ENCODE measurements around the gene TMEM69.
"Not testable (repeated sequence)": the region's sequence is repeated elsewhere in the genome, so short reads cannot be mapped to it uniquely, and the experiment has no call there.

The TMEM69 gene

GRCh38 chr1:45722809-45723208 lies 34.8 kb downstream of the TMEM69 start:
- no peaks in the 10 kb centered on the region for H3K27me3 ChIP-seq (ENCODE audit: insufficient read depth, low read length)
- no peaks in the 10 kb centered on the region for H4K20me1 ChIP-seq (ENCODE audit: insufficient read depth, low read length)
- no peaks in the 10 kb centered on the region for H3K36me3 ChIP-seq (ENCODE audit: insufficient read depth, low read length)
- no peak overlapping the region for H2AFZ ChIP-seq (ENCODE audit: low read length)
- H3F3A ChIP-seq (ENCODE audit: insufficient read depth, low read length): no peaks in the 10 kb centered on the region
- H3K9me3 ChIP-seq (ENCODE audit: low read length): no peaks in the 10 kb centered on the region
- no peak overlapping the region for H3K4me2 ChIP-seq (ENCODE audit: low read length)
- no peak overlapping the region for H3K27ac ChIP-seq (ENCODE audit: low read depth, low read length, poor library complexity, severe bottlenecking)
- H3K4me1 ChIP-seq (ENCODE audit: insufficient read depth, low read length, severe bottlenecking): no peaks in the 10 kb centered on the region
- H3K9me2 ChIP-seq (ENCODE audit: low read depth, low read length): no peaks in the 10 kb centered on the region
- no peaks in the 10 kb centered on the region for H3K79me2 ChIP-seq (ENCODE audit: insufficient read depth, low read length)
- no peak overlapping the region for H3K4me3 ChIP-seq (ENCODE audit: low read depth, low read length, poor library complexity, severe bottlenecking)
- no peak for TF ChIP-seq CTCF (IDR thresholded peaks at IDR 0.05; ENCODE audit: low read length)
- no peak for TF ChIP-seq EZH2 (IDR thresholded peaks at IDR 0.05; ENCODE audit: borderline replicate concordance, low read length)
- H3K9ac ChIP-seq (ENCODE audit: low read length): no peak overlapping the region

- Histone ChIP-seq H4K20me1 (ENCODE audit: insufficient read depth, low read length) (no peaks in the 10 kb centered on the region), H3K36me3 (ENCODE audit: insufficient read depth, low read length) (no peaks in the 10 kb centered on the region)
Observed at GRCh38 chr1:45723248-45723930, 35.4 kb downstream of the TMEM69 start.

GRCh38 chr1:45726007-45726406 lies 38.0 kb downstream of the TMEM69 start:
- H3K9me2 ChIP-seq (ENCODE audit: low read depth, low read length); H2AFZ ChIP-seq (ENCODE audit: low read length); H3K79me2 ChIP-seq (ENCODE audit: insufficient read depth, low read length); H3K9me3 ChIP-seq (ENCODE audit: low read length); H4K20me1 ChIP-seq (ENCODE audit: insufficient read depth, low read length); H3K4me1 ChIP-seq (ENCODE audit: insufficient read depth, low read length, severe bottlenecking); H3K27ac ChIP-seq (ENCODE audit: low read depth, low read length, poor library complexity, severe bottlenecking); H3K4me3 ChIP-seq (ENCODE audit: low read depth, low read length, poor library complexity, severe bottlenecking); H3K9ac ChIP-seq (ENCODE audit: low read length); H3F3A ChIP-seq (ENCODE audit: insufficient read depth, low read length); H3K36me3 ChIP-seq (ENCODE audit: insufficient read depth, low read length); H3K27me3 ChIP-seq (ENCODE audit: insufficient read depth, low read length); H3K4me2 ChIP-seq (ENCODE audit: low read length): not testable (repeated sequence)

More at GRCh38 chr1:45723248-45723930, 35.4 kb downstream of the TMEM69 start:
- no peak overlapping the region for H2AFZ ChIP-seq (ENCODE audit: low read length)
- no peak overlapping the region for H3K4me3 ChIP-seq (ENCODE audit: low read depth, low read length, poor library complexity, severe bottlenecking)
- no peaks in the 10 kb centered on the region for H3K9me2 ChIP-seq (ENCODE audit: low read depth, low read length)
- no peak overlapping the region for H3K9ac ChIP-seq (ENCODE audit: low read length)
- no peaks in the 10 kb centered on the region for H3K9me3 ChIP-seq (ENCODE audit: low read length)
- TF ChIP-seq CTCF (IDR thresholded peaks at IDR 0.05; ENCODE audit: low read length): no peak
- no peak for TF ChIP-seq EZH2 (IDR thresholded peaks at IDR 0.05; ENCODE audit: borderline replicate concordance, low read length)
- H3K79me2 ChIP-seq (ENCODE audit: insufficient read depth, low read length): no peaks in the 10 kb centered on the region
- H3K27ac ChIP-seq (ENCODE audit: low read depth, low read length, poor library complexity, severe bottlenecking): no peak overlapping the region
- no peaks in the 10 kb centered on the region for H3F3A ChIP-seq (ENCODE audit: insufficient read depth, low read length)
- H3K4me2 ChIP-seq (ENCODE audit: low read length): no peak overlapping the region
- no peaks in the 10 kb centered on the region for H3K27me3 ChIP-seq (ENCODE audit: insufficient read depth, low read length)
- H3K4me1 ChIP-seq (ENCODE audit: insufficient read depth, low read length, severe bottlenecking): no peaks in the 10 kb centered on the region
